ENCODE results near the gene ZNF496. TPM values are rescaled to one million over a fixed set of nuclear protein-coding genes. Genes with fewer than 3 reads are reported as not detected.

ZNF496 gene
- total RNA-seq, 1 experiment from 2014 or later: 66.5 TPM

DNA sequence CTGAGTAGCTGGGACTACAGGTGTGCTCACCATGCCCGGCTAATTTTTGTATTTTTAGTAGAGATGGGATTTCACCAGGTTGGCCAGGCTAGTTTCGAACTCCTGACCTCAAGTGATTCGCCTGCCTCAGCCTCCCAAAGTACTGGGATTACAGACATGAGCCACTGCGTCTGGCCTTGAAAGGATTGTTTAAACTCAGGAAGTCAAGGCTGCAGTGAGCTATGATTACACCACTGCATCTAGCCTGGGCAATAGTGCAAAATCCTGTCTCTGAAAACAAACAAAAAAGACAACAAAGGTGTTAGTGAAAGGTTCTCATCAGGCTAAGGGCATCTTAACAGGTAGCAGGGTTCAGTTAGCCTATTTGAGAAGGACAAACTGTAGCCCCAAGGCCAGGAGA lies 14.2 kb upstream of the ZNF496 start:
- Histone ChIP-seq H3K9ac (ENCODE audit: extremely low read depth, insufficient read length, low read length) (no peak overlapping the region), H2AK5ac (ENCODE audit: insufficient read length, low read length) (no peak overlapping the region), H3K79me2 (ENCODE audit: insufficient read depth, low read length) (0 out of 2 replicates have a peak, but pooled peaks cover 3% of the 10 kb centered on the region), H4K8ac (replicated peaks; ENCODE audit: insufficient read length, low read depth, low read length) (no peak overlapping the region), H3K79me1 (ENCODE audit: insufficient read depth, low read depth, low read length, poor library complexity, severe bottlenecking) (no peaks in the 10 kb centered on the region), H3K27me3 (ENCODE audit: insufficient read depth, low read length) (no peaks in the 10 kb centered on the region), H3K4me1 (ENCODE audit: insufficient read depth, low read length) (no peaks in the 10 kb centered on the region), H3K4me2 (ENCODE audit: insufficient read depth, insufficient read length, low read length) (no peak overlapping the region), H3K56ac (ENCODE audit: insufficient read length, low read depth, low read length) (no peak overlapping the region), H3K9me3 (ENCODE audit: control insufficient read depth, low read depth, low read length) (no peaks in the 10 kb centered on the region), H2BK120ac (ENCODE audit: low read depth, low read length, poor library complexity, severe bottlenecking) (no peak overlapping the region), H3K14ac (ENCODE audit: insufficient read depth, low read length) (no peak overlapping the region), H4K5ac (ENCODE audit: insufficient read length, low read depth, low read length) (no peak overlapping the region), H3K27ac (ENCODE audit: insufficient read length, low read depth, low read length) (no peak overlapping the region), H3T11ph (ENCODE audit: low read length) (no peak overlapping the region), H3K23me2 (ENCODE audit: insufficient read length, low read depth, low read length, poor library complexity, severe bottlenecking) (no peaks in the 10 kb centered on the region), H2BK15ac (ENCODE audit: low read depth, low read length) (no peak overlapping the region), H2BK20ac (ENCODE audit: low read depth, low read length, poor library complexity, severe bottlenecking) (no peak overlapping the region), H4K20me1 (ENCODE audit: control insufficient read depth, insufficient read depth, insufficient read length) (no peaks in the 10 kb centered on the region), H2AFZ (ENCODE audit: low read length) (no peak overlapping the region), H3K4ac (ENCODE audit: low read depth, low read length) (no peak overlapping the region), H3K18ac (ENCODE audit: insufficient read length, low read depth, low read length) (no peak overlapping the region), H2BK12ac (ENCODE audit: insufficient read length, low read depth, low read length) (no peak overlapping the region), H4K91ac (ENCODE audit: insufficient read length, low read depth, low read length) (no peak overlapping the region), H2BK5ac (ENCODE audit: insufficient read length, low read length) (no peak overlapping the region), H3K23ac (ENCODE audit: insufficient read length, low read depth, low read length) (no peak overlapping the region)
- Mint-ChIP-seq H3K27me3 (ENCODE audit: low read depth) (no peaks in the 10 kb centered on the region), H3K9me3 (peaks cover 2 to 3% of the 10 kb centered on the region in 2 experiments; a peak in 2 of 5 replicates), H3K36me3 (ENCODE audit: insufficient read depth in 1 of 3, low read depth in 3 of 3) (peaks cover 17 to 32% (median 28%) of the 10 kb centered on the region in 3 experiments), H3K4me1 (peaks cover 11% of the 10 kb centered on the region in 2 experiments; a peak in 3 of 4 replicates), H3K4me3 (no peak overlapping the region), H3K27ac (no peak overlapping the region)
- TF ChIP-seq, protein P1, sequence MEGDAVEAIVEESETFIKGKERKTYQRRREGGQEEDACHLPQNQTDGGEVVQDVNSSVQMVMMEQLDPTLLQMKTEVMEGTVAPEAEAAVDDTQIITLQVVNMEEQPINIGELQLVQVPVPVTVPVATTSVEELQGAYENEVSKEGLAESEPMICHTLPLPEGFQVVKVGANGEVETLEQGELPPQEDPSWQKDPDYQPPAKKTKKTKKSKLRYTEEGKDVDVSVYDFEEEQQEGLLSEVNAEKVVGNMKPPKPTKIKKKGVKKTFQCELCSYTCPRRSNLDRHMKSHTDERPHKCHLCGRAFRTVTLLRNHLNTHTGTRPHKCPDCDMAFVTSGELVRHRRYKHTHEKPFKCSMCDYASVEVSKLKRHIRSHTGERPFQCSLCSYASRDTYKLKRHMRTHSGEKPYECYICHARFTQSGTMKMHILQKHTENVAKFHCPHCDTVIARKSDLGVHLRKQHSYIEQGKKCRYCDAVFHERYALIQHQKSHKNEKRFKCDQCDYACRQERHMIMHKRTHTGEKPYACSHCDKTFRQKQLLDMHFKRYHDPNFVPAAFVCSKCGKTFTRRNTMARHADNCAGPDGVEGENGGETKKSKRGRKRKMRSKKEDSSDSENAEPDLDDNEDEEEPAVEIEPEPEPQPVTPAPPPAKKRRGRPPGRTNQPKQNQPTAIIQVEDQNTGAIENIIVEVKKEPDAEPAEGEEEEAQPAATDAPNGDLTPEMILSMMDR (conservative IDR thresholded peaks at IDR 0.05): no peak
- no CpG with 5 or more reads among the region's 4 CpGs for WGBS (ENCODE audit: extremely low coverage, insufficient read length, low lambda C conversion rate)
- DNase-seq: no peak

All from H9 (cell line).